Gastroesophageal sphincter (tissue), 4 donors: ENCODE data around the gene RGP1. TPM values are rescaled to one million over a fixed set of nuclear protein-coding genes. Genes with fewer than 3 reads are reported as not detected.
A peak's percentile ranks its signal among the peaks of the same experiment; 100 is the strongest.

ENCODE experiments used
- ATAC-seq: fragments of 150-250 bp; one replicate; pipeline ENCODE4 v1.9.1; 2016; ENCODE audit warnings: mild to moderate bottlenecking, moderate library complexity
- H3K27ac ChIP-seq, 4 donors: fragments of 200-600 bp; sonication (generic) in 3 of 4; 1 replicate in 3 of 4; 2 replicates in 1 of 4; pipeline ENCODE4 v1.5.1; 2016 to 2019
- H3K27me3 ChIP-seq: fragments of 200-600 bp; sonication (generic); one replicate; pipeline ENCODE4 v1.5.1; 2019
- H3K36me3 ChIP-seq, 2 donors: fragments of 200-600 bp; sonication (generic); one replicate each; pipeline ENCODE4 v1.5.1; 2019; ENCODE audit warnings: control low read depth in 1 of 2
- H3K4me1 ChIP-seq, 3 donors: fragments of 200-600 bp; sonication (generic); 1 replicate in 2 of 3; 2 replicates in 1 of 3; pipeline ENCODE4 v1.5.1; 2016 to 2019; ENCODE audit warnings: control low read depth in 2 of 3
- H3K4me3 ChIP-seq, 2 donors: fragments of 200-600 bp; sonication (generic); one replicate each; pipeline ENCODE4 v1.5.1; 2019; ENCODE audit warnings: mild to moderate bottlenecking in 1 of 2, moderate library complexity in 1 of 2
- H3K9me3 ChIP-seq, 3 donors: fragments of 200-600 bp; sonication (generic); one replicate each; pipeline ENCODE4 v1.5.1; 2017 to 2019; ENCODE audit warnings: control low read depth in 2 of 3
- EP300 ChIP-seq: sonication (generic); formaldehyde crosslinking; IDR thresholded peaks from one replicate; pipeline ENCODE4 v1.6.1; 2017; ENCODE audit warnings: antibody characterized with exemption, mild to moderate bottlenecking
- POLR2A ChIP-seq, 2 donors: fragments of 450-650 bp; IDR thresholded peaks; one replicate each; pipeline ENCODE4 v1.6.1; 2017; ENCODE audit warnings: antibody characterized with exemption in 2 of 2, mild to moderate bottlenecking in 2 of 2, moderate library complexity in 1 of 2
- POLR2AphosphoS5 ChIP-seq: sonication (generic); formaldehyde crosslinking; IDR thresholded peaks from one replicate; pipeline ENCODE4 v1.6.1; 2017; ENCODE audit warnings: antibody characterized with exemption
- WGBS, 2 donors: methylation state at CpG; one replicate each; pipeline ENCODE4 v1.1.5; 2018; ENCODE audit warnings: low coverage in 1 of 2; 5-methylcytosine and 5-hydroxymethylcytosine counted together
- total RNA-seq, 4 donors: library from RNA; depleted of rRNA; stranded (reverse); fragments of >200 nt; gene quantifications; one replicate each; pipeline ENCODE4 v1.1.0, GENCODE V29; 2016
- TF ChIP-seq, protein P1 (sequence below), 4 experiments: fragments of 200-600 bp in 2 of 4; fragments of 450-650 bp in 2 of 4; sonication (generic) in 1 of 4; IDR thresholded peaks; one replicate each; pipeline ENCODE4 v1.5.1; 2017 to 2019; ENCODE audit warnings: antibody characterized with exemption in 4 of 4, mild to moderate bottlenecking in 2 of 4, moderate library complexity in 2 of 4

Gene RGP1
- total RNA-seq, 4 donors from 2014 or later = 19.7 to 34.4 (median 23.4) TPM

DNA sequence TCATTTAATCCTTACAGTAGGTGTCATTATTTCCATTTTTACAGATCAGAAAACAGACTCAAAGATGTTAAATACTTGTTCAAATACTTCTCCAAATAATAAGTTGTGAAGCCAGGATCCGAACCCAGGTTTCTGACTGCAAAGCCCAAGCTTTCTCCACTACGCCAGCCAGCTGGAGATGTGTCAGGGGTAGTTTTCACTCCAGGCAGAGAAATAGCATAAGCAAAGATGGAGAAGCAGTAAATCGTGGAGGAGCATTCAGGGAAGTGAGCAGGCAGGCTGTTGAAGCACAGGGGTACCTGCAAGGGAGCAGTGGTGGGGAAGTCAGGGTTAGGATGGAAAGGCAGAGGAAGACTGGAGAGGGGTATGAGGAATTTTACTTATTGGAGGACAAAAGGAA, 20.0 kb upstream of the RGP1 start:
- H3K9me3 ChIP-seq = no peaks in the 10 kb centered on the region
- TF ChIP-seq EP300 (no peak), POLR2AphosphoS5 (no peak), POLR2A (IDR thresholded peaks at IDR 0.05) (no peak)
- TF ChIP-seq, protein P1, sequence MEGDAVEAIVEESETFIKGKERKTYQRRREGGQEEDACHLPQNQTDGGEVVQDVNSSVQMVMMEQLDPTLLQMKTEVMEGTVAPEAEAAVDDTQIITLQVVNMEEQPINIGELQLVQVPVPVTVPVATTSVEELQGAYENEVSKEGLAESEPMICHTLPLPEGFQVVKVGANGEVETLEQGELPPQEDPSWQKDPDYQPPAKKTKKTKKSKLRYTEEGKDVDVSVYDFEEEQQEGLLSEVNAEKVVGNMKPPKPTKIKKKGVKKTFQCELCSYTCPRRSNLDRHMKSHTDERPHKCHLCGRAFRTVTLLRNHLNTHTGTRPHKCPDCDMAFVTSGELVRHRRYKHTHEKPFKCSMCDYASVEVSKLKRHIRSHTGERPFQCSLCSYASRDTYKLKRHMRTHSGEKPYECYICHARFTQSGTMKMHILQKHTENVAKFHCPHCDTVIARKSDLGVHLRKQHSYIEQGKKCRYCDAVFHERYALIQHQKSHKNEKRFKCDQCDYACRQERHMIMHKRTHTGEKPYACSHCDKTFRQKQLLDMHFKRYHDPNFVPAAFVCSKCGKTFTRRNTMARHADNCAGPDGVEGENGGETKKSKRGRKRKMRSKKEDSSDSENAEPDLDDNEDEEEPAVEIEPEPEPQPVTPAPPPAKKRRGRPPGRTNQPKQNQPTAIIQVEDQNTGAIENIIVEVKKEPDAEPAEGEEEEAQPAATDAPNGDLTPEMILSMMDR (IDR thresholded peaks at IDR 0.05) = no peak
- ATAC-seq = no peak
- H3K27ac ChIP-seq = peak overlapping the region; percentile 97 to 100 (median 98)
- no peaks in the 10 kb centered on the region for H3K27me3 ChIP-seq
- 14 to 20% methylated on average over 3 of the region's 3 CpGs for WGBS, 2 donors
- peaks cover 4 to 24% of the 10 kb centered on the region in 2 donors for H3K36me3 ChIP-seq
- peak overlapping the region; percentile 79 to 85 for H3K4me3 ChIP-seq
- H3K4me1 ChIP-seq = peaks cover 3 to 83% (median 30%) of the 10 kb centered on the region in 3 donors

DNA sequence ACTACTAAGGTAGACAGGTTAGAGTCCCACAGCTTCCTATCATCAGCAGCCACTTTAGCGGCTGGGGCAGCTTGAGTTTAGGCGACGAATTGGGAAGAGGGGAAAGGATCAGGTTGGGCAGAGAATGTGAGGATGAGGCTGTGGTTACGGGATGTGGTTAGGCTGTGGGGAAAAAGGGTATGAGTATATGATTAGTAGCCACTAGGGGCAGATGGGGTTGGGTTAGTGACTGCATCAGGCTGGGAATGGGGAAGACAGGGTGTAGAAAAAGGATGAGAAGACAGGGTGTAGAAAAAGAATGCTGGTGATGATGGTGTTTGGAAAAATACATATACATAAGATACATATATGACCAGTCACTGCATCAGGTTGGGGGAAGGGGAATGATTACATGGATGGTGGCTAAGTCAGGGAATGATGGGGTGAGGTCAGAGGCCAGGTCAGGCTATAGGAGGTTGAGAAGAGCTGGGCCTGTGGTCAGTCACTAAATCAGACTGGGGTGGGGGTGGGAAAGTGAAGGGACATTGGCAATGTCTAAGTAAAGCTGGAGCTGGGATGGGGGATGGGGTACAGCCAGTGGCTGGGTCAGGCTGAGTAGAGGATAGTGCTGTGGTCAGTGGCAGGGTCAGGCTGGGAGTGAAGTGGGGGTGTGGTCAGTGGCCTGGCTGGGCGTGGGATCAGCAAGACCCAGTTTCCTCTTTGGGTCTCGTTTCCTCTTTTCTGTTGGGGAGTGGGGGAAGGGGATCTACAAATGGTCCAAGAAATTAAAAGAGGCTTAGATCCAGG, 19.2 kb upstream of the RGP1 start:
- H3K4me3 ChIP-seq = peak overlapping the region; percentile 79 to 85
- TF ChIP-seq, protein P1 (IDR thresholded peaks at IDR 0.05) = peak; percentile 47 to 77 (median 68)
- TF ChIP-seq POLR2A (IDR thresholded peaks at IDR 0.05) = peak; percentile 51 to 64
- TF ChIP-seq EP300 = no peak
- TF ChIP-seq POLR2AphosphoS5 = peak; percentile 97
- H3K27ac ChIP-seq = peak overlapping the region; percentile 97 to 100 (median 98)
- H3K36me3 ChIP-seq = peaks cover 0 to 24% of the 10 kb centered on the region in 2 donors
- WGBS, 2 donors = 7 to 8% methylated on average over 6 of the region's 6 CpGs
- no peak for ATAC-seq
- H3K4me1 ChIP-seq = peaks cover 3 to 82% (median 30%) of the 10 kb centered on the region in 3 donors
- H3K27me3 ChIP-seq = no peaks in the 10 kb centered on the region
- H3K9me3 ChIP-seq = no peaks in the 10 kb centered on the region

DNA sequence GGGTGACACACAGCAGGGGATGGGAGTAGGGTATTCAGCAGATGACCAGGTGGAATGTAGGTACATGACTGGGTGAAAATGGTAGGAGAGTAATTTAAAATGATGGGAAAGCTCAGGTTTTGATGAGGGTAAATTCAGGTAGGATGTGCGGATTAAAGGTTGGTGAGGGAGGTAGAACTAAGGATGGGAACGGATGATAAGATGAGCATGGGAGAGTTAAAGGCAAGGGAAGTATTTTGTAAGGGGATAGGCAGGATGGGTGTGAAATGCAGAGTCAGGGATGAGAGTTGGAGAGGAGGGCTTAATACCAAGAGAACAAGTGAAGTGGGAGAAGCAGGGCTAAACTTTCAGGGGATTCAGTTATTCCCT, 18.6 kb upstream of the RGP1 start:
- peak overlapping the region; percentile 97 to 100 (median 98) for H3K27ac ChIP-seq
- H3K36me3 ChIP-seq = peaks cover 0 to 24% of the 10 kb centered on the region in 2 donors
- peaks cover 3 to 76% (median 30%) of the 10 kb centered on the region in 3 donors for H3K4me1 ChIP-seq
- H3K9me3 ChIP-seq = no peaks in the 10 kb centered on the region
- WGBS, 2 donors = 43 to 48% methylated on average over 1 to 2 of the region's 2 CpGs
- no peaks in the 10 kb centered on the region for H3K27me3 ChIP-seq
- peak overlapping the region; percentile 79 to 85 for H3K4me3 ChIP-seq
- ATAC-seq = no peak
- TF ChIP-seq POLR2A (IDR thresholded peaks at IDR 0.05) = no peak
- no peak for TF ChIP-seq POLR2AphosphoS5
- TF ChIP-seq EP300 = no peak
- TF ChIP-seq, protein P1 (IDR thresholded peaks at IDR 0.05) = no peak

DNA sequence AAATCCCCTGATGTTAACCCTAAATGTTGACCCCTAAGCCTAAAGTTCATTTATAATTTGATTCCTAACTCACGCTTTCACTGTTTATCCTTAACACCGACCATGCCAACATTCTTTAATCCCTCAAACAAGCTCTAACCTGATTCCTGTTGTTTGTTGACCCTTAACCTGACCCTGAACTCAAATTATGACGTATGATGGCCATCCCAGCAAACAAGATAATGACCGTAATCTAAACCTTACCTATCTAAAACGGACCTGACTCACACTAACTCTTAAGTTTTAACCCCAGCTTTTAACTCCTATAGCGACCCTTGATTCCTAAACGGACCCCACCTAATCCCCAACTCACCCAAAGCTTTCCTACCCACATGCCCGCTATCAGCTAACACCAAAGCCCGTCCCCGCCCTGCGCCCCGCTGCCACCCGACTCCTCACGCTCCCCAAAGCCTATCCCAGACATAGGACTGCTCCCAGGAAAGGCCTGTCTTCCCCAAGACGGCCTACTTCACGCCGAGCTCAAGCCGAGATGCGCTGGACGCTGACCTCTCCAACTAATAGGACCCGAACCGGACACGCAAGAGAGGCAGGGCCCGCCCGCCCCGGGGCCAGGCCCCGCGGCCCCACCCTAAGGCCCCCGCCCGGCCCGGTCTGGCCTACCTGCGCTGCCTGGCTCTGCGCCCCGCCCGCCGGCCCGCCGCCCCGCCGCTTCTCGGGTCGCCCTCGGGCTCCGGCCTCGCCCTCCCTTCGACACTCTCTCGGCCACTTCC, 17.5 kb upstream of the RGP1 start:
- H3K36me3 ChIP-seq = peaks cover 0 to 28% of the 10 kb centered on the region in 2 donors
- no peaks in the 10 kb centered on the region for H3K27me3 ChIP-seq
- ATAC-seq = no peak
- H3K9me3 ChIP-seq = no peaks in the 10 kb centered on the region
- peak overlapping the region; percentile 79 to 85 for H3K4me3 ChIP-seq
- H3K27ac ChIP-seq = peak overlapping the region; percentile 97 to 100 (median 98)
- H3K4me1 ChIP-seq = peaks cover under 1 to 75% (median 24%) of the 10 kb centered on the region in 3 donors
- 0% methylated on average over 7 to 12 of the region's 47 CpGs for WGBS, 2 donors
- TF ChIP-seq, protein P1 (IDR thresholded peaks at IDR 0.05) = no peak
- TF ChIP-seq POLR2AphosphoS5 (no peak), POLR2A (IDR thresholded peaks at IDR 0.05) (peak; percentile 87 to 88), EP300 (no peak)
